WTC11 (cell line): ENCODE data around the gene RAB11B.

Source experiments
- ATF1 ChIP-seq: sonication (generic); formaldehyde crosslinking; IDR thresholded peaks from 2 replicates; pipeline ENCODE4 v1.8.1; 2023; ENCODE audit warnings: mild to moderate bottlenecking, moderate library complexity, missing genetic modification reagents
- FOXP1 ChIP-seq: sonication (generic); formaldehyde crosslinking; IDR thresholded peaks from 2 replicates; pipeline ENCODE4 v1.8.0; 2022; ENCODE audit warnings: missing genetic modification reagents, mild to moderate bottlenecking, moderate library complexity, borderline replicate concordance
- TEAD4 ChIP-seq: sonication (generic); formaldehyde crosslinking; IDR thresholded peaks from 2 replicates; pipeline ENCODE4 v1.8.0; 2022; ENCODE audit warnings: mild to moderate bottlenecking, missing genetic modification reagents
- TF ChIP-seq, protein P1 (sequence below): fragments of 200-600 bp; IDR thresholded peaks from 2 replicates; pipeline ENCODE4 v1.8.0; 2022; ENCODE audit warnings: antibody characterized with exemption
- TF ChIP-seq, protein P2 (sequence below): fragments of 250-450 bp; sonication (Bioruptor Pico); conservative IDR thresholded peaks from 2 replicates; pipeline ENCODE4 v1.9.0; 2021; ENCODE audit warnings: mild to moderate bottlenecking
- TF ChIP-seq, protein P3 (sequence below): sonication (generic); formaldehyde crosslinking; IDR thresholded peaks from 2 replicates; pipeline ENCODE4 v1.8.1; 2022; ENCODE audit warnings: low read depth, mild to moderate bottlenecking, moderate library complexity, missing genetic modification reagents, borderline replicate concordance
- TF ChIP-seq, protein P4 (sequence below): sonication (generic); formaldehyde crosslinking; IDR thresholded peaks from 2 replicates; pipeline ENCODE4 v1.8.1; 2023; ENCODE audit warnings: mild to moderate bottlenecking, missing genetic modification reagents
- TF ChIP-seq, protein P5 (sequence below): sonication (generic); formaldehyde crosslinking; IDR thresholded peaks from 2 replicates; pipeline ENCODE4 v1.8.1; 2022; ENCODE audit warnings: low read depth, missing genetic modification reagents, borderline replicate concordance
- TF ChIP-seq, protein P6 (sequence below): sonication (generic); formaldehyde crosslinking; IDR thresholded peaks from 2 replicates; pipeline ENCODE4 v1.8.1; 2023; ENCODE audit warnings: mild to moderate bottlenecking, missing genetic modification reagents, borderline replicate concordance

DNA sequence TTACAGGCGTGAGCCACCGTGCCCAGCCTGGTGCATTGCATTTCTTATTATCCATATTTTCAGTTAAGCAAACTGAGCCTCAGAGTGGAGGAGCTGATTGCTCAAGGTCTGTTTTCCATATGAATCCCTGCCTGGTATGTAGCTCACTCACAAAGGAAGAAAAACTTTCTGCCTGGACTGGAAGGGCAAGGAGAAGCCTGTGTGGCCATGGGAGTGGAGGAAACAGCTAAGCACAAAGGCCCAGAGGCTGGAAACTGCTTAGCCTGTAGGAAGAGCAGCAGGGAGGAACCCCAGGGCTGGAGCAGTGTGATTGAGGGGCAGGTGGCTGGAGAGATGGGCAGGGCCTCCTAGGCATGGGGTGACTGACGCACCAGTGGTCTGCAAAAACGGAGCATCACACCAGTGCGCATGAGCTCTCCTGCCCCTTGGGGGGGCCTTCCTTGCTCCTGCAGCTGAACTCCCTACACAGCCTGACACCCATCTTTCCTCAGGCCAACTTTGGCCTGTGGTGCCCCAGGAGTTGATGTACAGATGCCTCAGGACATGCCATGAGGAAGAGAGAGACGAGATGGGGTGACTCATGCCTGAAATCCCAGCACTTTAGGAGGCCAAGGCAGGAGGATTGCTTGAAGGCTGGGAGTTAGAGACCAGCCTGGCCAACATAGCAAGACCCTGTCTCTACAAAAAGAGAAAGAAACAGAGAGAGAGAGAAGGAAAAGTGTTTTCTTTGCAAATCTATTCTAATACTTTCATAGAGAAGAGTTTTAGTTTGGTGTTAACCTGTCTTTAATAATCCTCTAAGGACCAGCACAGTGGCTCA, 51.8 kb downstream of the RAB11B start:
- TF ChIP-seq TEAD4 (CRISPR knock-in tag) (no peak), FOXP1 (CRISPR knock-in tag) (no peak), ATF1 (CRISPR knock-in tag) (no peak)
- TF ChIP-seq, protein P1, sequence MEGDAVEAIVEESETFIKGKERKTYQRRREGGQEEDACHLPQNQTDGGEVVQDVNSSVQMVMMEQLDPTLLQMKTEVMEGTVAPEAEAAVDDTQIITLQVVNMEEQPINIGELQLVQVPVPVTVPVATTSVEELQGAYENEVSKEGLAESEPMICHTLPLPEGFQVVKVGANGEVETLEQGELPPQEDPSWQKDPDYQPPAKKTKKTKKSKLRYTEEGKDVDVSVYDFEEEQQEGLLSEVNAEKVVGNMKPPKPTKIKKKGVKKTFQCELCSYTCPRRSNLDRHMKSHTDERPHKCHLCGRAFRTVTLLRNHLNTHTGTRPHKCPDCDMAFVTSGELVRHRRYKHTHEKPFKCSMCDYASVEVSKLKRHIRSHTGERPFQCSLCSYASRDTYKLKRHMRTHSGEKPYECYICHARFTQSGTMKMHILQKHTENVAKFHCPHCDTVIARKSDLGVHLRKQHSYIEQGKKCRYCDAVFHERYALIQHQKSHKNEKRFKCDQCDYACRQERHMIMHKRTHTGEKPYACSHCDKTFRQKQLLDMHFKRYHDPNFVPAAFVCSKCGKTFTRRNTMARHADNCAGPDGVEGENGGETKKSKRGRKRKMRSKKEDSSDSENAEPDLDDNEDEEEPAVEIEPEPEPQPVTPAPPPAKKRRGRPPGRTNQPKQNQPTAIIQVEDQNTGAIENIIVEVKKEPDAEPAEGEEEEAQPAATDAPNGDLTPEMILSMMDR, result no peak
- TF ChIP-seq, protein P2, sequence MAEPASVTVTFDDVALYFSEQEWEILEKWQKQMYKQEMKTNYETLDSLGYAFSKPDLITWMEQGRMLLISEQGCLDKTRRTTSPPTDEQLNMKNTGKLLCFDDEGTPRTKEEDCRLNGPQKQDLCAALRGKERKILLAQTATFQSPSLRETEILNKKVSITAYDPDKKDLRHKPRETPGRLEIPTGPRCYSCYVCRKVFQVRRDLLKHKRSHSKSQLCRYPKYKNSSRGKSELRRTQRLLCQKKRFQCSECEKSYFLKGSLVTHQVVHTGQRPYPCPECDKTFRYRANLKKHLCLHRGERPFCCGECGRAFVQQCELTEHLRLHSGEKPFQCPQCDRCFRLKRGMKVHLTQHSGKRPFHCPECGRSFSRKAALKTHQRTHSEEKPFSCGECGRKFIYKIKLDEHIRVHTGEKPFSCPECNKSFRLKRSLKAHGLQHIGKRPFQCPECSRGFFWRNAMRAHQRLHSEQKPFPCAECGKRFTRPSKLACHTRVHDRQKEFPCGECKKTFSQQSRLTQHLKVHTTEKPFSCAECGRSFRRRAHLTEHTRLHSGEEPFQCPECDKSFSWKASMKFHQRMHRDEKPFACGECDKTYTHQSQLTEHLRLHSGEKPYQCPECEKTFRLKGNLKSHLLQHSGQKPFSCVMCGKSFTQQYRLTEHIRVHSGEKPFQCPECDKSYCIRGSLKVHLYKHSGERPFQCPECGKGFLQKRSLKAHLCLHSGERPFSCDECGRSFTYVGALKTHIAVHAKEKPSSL (CRISPR knock-in tag), result no peak
- TF ChIP-seq, protein P3, sequence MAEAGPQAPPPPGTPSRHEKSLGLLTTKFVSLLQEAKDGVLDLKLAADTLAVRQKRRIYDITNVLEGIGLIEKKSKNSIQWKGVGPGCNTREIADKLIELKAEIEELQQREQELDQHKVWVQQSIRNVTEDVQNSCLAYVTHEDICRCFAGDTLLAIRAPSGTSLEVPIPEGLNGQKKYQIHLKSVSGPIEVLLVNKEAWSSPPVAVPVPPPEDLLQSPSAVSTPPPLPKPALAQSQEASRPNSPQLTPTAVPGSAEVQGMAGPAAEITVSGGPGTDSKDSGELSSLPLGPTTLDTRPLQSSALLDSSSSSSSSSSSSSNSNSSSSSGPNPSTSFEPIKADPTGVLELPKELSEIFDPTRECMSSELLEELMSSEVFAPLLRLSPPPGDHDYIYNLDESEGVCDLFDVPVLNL (CRISPR knock-in tag), result no peak
- TF ChIP-seq, protein P4, sequence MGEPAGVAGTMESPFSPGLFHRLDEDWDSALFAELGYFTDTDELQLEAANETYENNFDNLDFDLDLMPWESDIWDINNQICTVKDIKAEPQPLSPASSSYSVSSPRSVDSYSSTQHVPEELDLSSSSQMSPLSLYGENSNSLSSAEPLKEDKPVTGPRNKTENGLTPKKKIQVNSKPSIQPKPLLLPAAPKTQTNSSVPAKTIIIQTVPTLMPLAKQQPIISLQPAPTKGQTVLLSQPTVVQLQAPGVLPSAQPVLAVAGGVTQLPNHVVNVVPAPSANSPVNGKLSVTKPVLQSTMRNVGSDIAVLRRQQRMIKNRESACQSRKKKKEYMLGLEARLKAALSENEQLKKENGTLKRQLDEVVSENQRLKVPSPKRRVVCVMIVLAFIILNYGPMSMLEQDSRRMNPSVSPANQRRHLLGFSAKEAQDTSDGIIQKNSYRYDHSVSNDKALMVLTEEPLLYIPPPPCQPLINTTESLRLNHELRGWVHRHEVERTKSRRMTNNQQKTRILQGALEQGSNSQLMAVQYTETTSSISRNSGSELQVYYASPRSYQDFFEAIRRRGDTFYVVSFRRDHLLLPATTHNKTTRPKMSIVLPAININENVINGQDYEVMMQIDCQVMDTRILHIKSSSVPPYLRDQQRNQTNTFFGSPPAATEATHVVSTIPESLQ (CRISPR knock-in tag), result no peak
- TF ChIP-seq, protein P5, sequence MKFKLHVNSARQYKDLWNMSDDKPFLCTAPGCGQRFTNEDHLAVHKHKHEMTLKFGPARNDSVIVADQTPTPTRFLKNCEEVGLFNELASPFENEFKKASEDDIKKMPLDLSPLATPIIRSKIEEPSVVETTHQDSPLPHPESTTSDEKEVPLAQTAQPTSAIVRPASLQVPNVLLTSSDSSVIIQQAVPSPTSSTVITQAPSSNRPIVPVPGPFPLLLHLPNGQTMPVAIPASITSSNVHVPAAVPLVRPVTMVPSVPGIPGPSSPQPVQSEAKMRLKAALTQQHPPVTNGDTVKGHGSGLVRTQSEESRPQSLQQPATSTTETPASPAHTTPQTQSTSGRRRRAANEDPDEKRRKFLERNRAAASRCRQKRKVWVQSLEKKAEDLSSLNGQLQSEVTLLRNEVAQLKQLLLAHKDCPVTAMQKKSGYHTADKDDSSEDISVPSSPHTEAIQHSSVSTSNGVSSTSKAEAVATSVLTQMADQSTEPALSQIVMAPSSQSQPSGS (CRISPR knock-in tag), result no peak
- TF ChIP-seq, protein P6, sequence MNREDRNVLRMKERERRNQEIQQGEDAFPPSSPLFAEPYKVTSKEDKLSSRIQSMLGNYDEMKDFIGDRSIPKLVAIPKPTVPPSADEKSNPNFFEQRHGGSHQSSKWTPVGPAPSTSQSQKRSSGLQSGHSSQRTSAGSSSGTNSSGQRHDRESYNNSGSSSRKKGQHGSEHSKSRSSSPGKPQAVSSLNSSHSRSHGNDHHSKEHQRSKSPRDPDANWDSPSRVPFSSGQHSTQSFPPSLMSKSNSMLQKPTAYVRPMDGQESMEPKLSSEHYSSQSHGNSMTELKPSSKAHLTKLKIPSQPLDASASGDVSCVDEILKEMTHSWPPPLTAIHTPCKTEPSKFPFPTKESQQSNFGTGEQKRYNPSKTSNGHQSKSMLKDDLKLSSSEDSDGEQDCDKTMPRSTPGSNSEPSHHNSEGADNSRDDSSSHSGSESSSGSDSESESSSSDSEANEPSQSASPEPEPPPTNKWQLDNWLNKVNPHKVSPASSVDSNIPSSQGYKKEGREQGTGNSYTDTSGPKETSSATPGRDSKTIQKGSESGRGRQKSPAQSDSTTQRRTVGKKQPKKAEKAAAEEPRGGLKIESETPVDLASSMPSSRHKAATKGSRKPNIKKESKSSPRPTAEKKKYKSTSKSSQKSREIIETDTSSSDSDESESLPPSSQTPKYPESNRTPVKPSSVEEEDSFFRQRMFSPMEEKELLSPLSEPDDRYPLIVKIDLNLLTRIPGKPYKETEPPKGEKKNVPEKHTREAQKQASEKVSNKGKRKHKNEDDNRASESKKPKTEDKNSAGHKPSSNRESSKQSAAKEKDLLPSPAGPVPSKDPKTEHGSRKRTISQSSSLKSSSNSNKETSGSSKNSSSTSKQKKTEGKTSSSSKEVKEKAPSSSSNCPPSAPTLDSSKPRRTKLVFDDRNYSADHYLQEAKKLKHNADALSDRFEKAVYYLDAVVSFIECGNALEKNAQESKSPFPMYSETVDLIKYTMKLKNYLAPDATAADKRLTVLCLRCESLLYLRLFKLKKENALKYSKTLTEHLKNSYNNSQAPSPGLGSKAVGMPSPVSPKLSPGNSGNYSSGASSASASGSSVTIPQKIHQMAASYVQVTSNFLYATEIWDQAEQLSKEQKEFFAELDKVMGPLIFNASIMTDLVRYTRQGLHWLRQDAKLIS (CRISPR knock-in tag), result no peak
